RWPE2 (cell line): ENCODE data around the gene EFCC1.

ENCODE experiments used
- ATAC-seq: fragments of 200-7000 bp; cut with Tn5 transposase; 3 replicates; pipeline ENCODE4 v1.9.1; 2021; ENCODE audit warnings: low read depth
- DNase-seq: peaks from one replicate; pipeline ENCODE4 v3.0.0-alpha.2; 2020; ENCODE audit warnings: low spot score
- H3K27ac ChIP-seq: fragments of 450-650 bp; 2 replicates; pipeline ENCODE4 v1.5.1; 2017; ENCODE audit warnings: mild to moderate bottlenecking; ENCODE audit not compliant: poor library complexity, severe bottlenecking
- H3K27me3 ChIP-seq: fragments of 250-450 bp; sonication (Bioruptor Pico); 2 replicates; pipeline ENCODE4 v1.5.1; 2021; ENCODE audit warnings: mild to moderate bottlenecking, moderate library complexity; ENCODE audit not compliant: insufficient read depth, poor library complexity, severe bottlenecking
- H3K36me3 ChIP-seq: fragments of 250-450 bp; sonication (Bioruptor Pico); 2 replicates; pipeline ENCODE4 v1.5.1; 2020; ENCODE audit warnings: low read depth, mild to moderate bottlenecking, moderate library complexity
- H3K4me1 ChIP-seq: fragments of 250-450 bp; sonication (Bioruptor Pico); 2 replicates; pipeline ENCODE4 v1.5.1; 2021; ENCODE audit warnings: mild to moderate bottlenecking, moderate library complexity; ENCODE audit not compliant: insufficient read depth, poor library complexity, severe bottlenecking
- H3K4me3 ChIP-seq: fragments of 250-450 bp; sonication (Bioruptor Pico); 2 replicates; pipeline ENCODE4 v1.5.1; 2021; ENCODE audit warnings: mild to moderate bottlenecking, moderate library complexity; ENCODE audit not compliant: severe bottlenecking
- H3K9me3 ChIP-seq: fragments of 250-450 bp; sonication (Bioruptor Pico); 2 replicates; pipeline ENCODE4 v1.5.1; 2021; ENCODE audit warnings: mild to moderate bottlenecking, moderate library complexity; ENCODE audit not compliant: severe bottlenecking
- TF ChIP-seq, protein P1 (sequence below): fragments of 450-650 bp; IDR thresholded peaks from one replicate; pipeline ENCODE4 v1.5.1; 2017; ENCODE audit warnings: mild to moderate bottlenecking, moderate library complexity; ENCODE audit not compliant: poor library complexity, severe bottlenecking

EFCC1 gene

DNA sequence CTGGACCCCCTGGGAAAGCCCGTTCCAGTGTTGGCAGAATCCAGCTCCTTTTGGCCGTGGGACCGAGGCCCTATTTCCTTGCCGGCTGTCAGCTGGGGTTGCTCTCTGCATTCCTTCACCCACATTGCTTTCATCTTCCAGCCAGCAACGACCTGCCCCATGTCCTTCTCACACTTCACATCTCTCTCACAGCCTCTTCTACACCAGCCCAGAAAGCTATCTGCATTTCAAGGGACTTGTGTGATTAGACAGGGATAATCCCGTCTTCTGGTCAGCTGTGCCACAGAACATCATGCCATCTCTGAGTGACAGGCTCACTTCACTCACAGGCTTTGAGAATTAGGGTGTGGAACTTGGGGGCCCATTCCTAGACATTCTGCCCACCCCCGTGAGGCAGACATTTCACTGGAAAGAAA is 16.4 kb downstream of the EFCC1 start:
- Histone ChIP-seq H3K4me1 (no peaks in the 10 kb centered on the region), H3K27ac (no peak overlapping the region), H3K36me3 (no peaks in the 10 kb centered on the region), H3K27me3 (no peaks in the 10 kb centered on the region), H3K4me3 (no peak overlapping the region), H3K9me3 (no peaks in the 10 kb centered on the region)
- TF ChIP-seq, protein P1, sequence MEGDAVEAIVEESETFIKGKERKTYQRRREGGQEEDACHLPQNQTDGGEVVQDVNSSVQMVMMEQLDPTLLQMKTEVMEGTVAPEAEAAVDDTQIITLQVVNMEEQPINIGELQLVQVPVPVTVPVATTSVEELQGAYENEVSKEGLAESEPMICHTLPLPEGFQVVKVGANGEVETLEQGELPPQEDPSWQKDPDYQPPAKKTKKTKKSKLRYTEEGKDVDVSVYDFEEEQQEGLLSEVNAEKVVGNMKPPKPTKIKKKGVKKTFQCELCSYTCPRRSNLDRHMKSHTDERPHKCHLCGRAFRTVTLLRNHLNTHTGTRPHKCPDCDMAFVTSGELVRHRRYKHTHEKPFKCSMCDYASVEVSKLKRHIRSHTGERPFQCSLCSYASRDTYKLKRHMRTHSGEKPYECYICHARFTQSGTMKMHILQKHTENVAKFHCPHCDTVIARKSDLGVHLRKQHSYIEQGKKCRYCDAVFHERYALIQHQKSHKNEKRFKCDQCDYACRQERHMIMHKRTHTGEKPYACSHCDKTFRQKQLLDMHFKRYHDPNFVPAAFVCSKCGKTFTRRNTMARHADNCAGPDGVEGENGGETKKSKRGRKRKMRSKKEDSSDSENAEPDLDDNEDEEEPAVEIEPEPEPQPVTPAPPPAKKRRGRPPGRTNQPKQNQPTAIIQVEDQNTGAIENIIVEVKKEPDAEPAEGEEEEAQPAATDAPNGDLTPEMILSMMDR = no peak
- ATAC-seq (no peak), DNase-seq (no peak)

DNA sequence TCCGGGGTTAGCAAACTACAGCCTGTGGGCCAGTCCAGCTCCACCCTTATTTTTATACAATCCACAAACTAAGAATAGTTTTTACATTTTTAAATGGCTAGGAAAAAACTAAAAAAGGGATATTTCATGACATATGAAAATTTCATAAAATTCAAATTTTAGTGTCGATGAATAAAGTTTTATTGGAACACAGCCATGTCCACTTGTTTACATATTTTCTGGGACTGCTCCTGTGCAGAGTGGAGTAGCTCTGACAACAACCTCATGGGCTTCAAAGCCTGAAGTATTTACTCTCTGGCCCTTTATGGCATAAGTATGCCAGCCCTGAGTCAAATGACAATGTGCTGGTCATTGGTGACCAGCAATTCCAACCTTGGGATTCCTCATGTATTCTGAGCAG is 17.2 kb downstream of the EFCC1 start:
- no peak overlapping the region for H3K4me3 ChIP-seq
- H3K27me3 ChIP-seq = no peaks in the 10 kb centered on the region
- no peak overlapping the region for H3K27ac ChIP-seq
- DNase-seq = no peak
- H3K36me3 ChIP-seq = no peaks in the 10 kb centered on the region
- H3K9me3 ChIP-seq = no peaks in the 10 kb centered on the region
- H3K4me1 ChIP-seq = no peaks in the 10 kb centered on the region
- ATAC-seq = no peak
- TF ChIP-seq, protein P1 = no peak

DNA sequence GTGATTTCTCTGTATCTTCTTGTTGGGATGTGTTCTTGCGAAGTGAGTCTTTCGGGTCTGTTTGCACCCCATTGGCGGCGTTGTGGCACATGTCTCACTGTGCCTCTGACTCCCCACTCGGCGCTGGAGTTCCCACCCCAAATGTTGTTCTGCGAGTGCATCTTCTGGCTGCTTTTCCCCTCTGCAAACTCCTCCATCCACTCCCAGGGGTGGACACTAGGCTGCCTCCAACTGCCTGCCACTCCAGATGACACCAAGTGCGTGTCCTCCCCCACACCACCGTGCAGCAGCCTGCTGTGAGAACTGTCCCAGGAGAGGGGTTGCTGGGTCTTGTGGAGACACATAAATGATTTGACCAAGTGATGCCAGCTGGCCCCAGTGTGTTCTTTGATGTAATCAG is 17.6 kb downstream of the EFCC1 start:
- no peak for ATAC-seq
- no peak overlapping the region for H3K4me3 ChIP-seq
- no peak overlapping the region for H3K27ac ChIP-seq
- no peaks in the 10 kb centered on the region for H3K4me1 ChIP-seq
- H3K36me3 ChIP-seq = no peaks in the 10 kb centered on the region
- TF ChIP-seq, protein P1 = no peak
- no peak for DNase-seq
- no peaks in the 10 kb centered on the region for H3K9me3 ChIP-seq
- H3K27me3 ChIP-seq = no peaks in the 10 kb centered on the region

DNA sequence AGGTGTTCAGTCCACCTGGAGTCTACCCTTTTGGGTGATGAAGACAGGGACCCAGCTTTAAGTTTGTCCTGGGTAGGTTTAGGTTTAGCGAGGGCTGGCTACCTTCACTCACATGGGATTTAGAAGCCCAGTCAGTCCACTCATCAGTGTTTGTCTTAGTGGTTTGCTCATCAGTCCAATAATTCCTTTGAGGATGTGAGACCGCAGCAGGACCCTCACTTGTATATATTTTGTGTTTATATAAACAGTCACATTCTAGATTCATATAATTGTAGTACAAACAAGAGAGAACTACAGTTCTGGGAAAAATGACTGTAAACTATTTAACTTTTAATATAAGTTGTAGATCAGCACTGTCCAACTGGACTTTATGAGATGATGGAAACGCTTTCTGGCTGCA is 18.2 kb downstream of the EFCC1 start:
- Histone ChIP-seq H3K36me3 (no peaks in the 10 kb centered on the region), H3K9me3 (no peaks in the 10 kb centered on the region), H3K4me1 (no peaks in the 10 kb centered on the region), H3K27ac (no peak overlapping the region), H3K4me3 (no peak overlapping the region), H3K27me3 (no peaks in the 10 kb centered on the region)
- ATAC-seq = no peak
- TF ChIP-seq, protein P1 = no peak
- no peak for DNase-seq

DNA sequence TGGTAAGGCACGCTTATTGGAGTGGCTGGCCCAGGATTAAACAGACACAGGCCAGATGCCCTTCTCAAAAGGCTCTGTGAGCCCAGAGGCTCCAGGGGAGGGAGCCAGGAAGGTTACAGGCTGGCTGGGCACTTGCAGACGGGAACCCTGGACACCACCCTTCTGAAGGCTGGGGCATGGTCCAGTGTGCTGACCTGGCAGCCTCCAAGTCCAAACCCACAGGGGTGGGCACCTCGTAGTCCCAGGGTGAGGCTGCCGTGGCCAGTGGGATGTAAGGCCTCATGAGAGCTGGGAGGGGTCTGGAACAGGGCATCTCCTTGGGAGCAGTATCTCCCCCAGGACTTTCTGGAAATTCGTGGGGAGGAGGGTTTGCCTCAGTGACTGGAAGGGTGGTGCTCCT is 19.6 kb downstream of the EFCC1 start:
- Histone ChIP-seq H3K4me1 (no peaks in the 10 kb centered on the region), H3K4me3 (no peak overlapping the region), H3K9me3 (no peaks in the 10 kb centered on the region), H3K27me3 (no peaks in the 10 kb centered on the region), H3K36me3 (no peaks in the 10 kb centered on the region), H3K27ac (no peak overlapping the region)
- TF ChIP-seq, protein P1 = no peak
- ATAC-seq (no peak), DNase-seq (no peak)
